ENCODE results near the gene GALNT2. TPM values are rescaled to one million over a fixed set of nuclear protein-coding genes. Genes with fewer than 3 reads are reported as not detected.

The GALNT2 gene
- total and polyA plus RNA-seq, 5 donors, result 27.4 to 45.5 (median 38.8) TPM

DNA sequence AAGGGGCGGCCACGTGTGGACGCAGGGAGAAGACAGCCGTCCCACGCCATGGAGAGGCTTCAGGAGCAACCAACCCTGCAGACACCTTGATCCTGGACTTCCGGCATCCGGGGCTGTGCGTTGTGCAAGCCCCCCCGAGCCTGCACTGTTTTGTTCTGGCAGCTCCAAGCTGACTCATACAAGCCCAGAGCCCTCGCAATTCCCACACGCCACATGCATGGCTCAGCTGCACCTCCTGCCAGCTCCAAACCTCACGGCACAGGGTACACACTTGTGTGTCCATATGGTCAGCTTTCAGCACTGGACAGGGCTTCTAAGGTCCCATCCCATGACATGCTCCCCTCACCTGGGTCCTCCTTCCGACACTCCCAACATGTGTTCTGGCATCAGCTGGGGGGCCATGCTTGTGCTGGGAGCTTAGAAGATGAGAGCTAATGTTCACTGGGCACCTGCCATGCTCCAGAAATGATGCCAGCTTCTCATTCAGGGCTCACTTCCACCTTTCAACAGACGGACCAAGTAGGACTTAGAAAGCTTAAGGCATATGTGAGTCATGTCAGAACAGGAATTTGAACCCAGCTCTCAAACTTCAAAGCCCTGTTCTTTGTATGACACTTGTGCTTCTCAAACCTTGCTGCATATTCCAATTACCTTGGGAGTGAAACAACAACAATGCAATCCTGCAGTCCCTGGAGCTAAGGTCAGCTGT, 221.8 kb downstream of the GALNT2 start:
- intact Hi-C loops (cut with DNase I), result no loop called here
- Histone ChIP-seq H3K9me3 (ENCODE audit: control insufficient read depth, low read length) (no peaks in the 10 kb centered on the region), H3K4me1 (ENCODE audit: control insufficient read depth, insufficient read depth, low read length) (no peaks in the 10 kb centered on the region), H3K27me3 (ENCODE audit: control insufficient read depth, insufficient read depth) (no peaks in the 10 kb centered on the region), H3K27ac (ENCODE audit: low read length) (no peak overlapping the region), H3K4me3 (ENCODE audit: low read length) (no peak overlapping the region)
- WGBS, result 90% methylated on average over 14 of the region's 14 CpGs
- DNase-seq (no peak), ATAC-seq (peak in 1 of 2 donors; percentile 10)

DNA sequence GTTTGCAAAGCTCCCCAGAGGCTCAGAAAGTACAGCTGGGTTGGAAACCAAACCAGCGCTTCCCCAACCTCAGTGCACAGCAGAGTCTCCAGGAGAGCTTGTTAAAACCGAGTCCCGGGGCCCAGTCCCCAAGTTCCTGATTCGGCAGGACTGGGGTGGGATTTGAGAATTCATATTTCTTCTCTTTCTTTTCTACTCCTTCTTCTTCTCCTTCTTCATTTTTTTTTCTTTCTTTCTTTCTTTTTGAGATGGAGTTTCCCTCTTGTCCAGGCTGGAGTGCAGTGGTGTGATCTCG, 222.3 kb downstream of the GALNT2 start:
- WGBS, result 89% methylated on average over 5 of the region's 5 CpGs
- Histone ChIP-seq H3K9me3 (ENCODE audit: control insufficient read depth, low read length) (no peaks in the 10 kb centered on the region), H3K27me3 (ENCODE audit: control insufficient read depth, insufficient read depth) (no peaks in the 10 kb centered on the region), H3K4me1 (ENCODE audit: control insufficient read depth, insufficient read depth, low read length) (no peaks in the 10 kb centered on the region), H3K27ac (ENCODE audit: low read length) (no peak overlapping the region), H3K4me3 (ENCODE audit: low read length) (no peak overlapping the region)
- no peak for ATAC-seq
- no peak for DNase-seq
- intact Hi-C loops (cut with DNase I), result no loop called here

DNA sequence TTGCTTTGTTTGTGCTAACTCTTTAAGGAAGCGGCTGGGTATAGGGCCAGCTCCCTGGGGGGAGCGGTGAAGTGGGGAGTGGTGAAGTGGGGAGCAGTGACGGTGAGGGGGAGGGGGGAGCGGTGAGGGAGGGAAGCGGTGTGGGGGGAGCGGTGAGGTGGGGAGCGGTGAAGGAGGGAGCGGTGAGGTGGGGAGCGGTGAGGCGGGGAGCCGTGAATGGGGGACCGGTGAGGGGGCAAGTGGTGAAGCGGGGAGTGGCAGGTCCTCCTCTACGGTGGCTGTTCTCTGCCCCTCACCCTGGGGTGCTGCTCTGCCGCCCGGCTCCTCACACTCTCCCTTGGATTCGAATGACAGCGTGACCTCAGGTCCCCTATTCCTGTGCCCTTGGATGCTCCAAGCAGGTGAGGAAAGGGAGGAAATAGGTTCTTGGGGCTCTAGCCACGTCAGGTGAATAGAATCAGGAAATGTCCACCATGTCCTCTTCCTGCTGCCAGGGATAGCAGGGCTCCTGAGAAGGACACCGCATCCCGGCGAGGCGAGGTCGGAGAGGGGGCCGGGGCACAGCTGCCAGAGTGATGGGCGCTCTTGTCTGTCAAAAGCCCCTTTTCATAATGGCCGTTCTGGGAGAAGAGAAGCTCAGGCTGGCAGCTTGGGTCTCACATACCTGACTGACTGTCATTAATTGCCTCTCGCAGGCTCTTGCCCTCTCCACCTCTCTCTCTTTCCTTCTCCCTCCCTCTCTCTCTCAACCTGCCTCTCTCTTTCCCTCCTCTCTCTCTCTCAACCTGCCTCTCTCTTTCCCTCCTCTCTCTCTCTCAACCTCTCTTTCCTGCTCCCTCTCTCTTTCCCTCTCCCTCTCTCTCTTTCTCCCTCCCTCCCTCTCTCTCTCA, 224.9 kb downstream of the GALNT2 start:
- Histone ChIP-seq H3K4me3 (ENCODE audit: low read length) (no peak overlapping the region), H3K27me3 (ENCODE audit: control insufficient read depth, insufficient read depth) (no peaks in the 10 kb centered on the region), H3K4me1 (ENCODE audit: control insufficient read depth, insufficient read depth, low read length) (no peaks in the 10 kb centered on the region), H3K27ac (ENCODE audit: low read length) (no peak overlapping the region), H3K9me3 (ENCODE audit: control insufficient read depth, low read length) (no peaks in the 10 kb centered on the region)
- DNase-seq, result no peak
- ATAC-seq, result peak in 1 of 2 donors; percentile 9
- 74% methylated on average over 28 of the region's 28 CpGs for WGBS
- intact Hi-C loops (cut with DNase I), result no loop called here

DNA sequence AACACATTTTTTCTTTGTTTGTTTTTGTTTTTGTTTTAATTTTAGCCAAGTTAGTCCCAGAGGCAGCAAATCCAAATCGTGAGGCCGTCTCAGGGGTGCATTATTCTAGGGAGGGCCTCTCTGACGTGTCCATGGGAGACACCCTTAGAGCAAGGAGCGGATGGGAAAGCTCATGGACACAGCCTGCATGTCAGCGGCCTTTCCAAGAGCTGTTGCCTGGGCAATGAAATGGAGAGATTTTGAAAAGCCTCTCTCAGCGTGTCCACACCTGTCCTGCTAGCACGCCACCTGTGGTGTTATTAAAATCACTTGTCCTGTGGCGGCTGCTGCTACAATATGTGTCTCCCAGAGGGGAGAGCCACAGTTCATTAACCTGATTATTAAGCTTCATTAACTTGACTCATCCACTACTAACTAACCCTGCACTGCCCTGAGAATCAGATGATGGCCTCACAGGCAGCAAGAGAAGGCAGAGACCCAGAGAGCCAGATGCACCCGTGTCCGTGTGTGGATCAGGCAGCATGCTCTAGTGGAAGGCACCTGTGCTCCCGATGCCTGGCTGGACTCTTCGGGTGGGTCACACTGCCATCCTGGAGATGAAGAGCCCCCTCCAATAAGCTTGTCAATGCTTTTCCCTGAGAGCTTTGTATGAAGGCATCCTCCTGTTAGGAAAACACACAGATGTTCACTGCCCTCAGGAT, 225.8 kb downstream of the GALNT2 start:
- DNase-seq (no peak), ATAC-seq (peak in 1 of 2 donors; percentile 21)
- 73% methylated on average over 12 of the region's 12 CpGs for WGBS
- Histone ChIP-seq H3K9me3 (ENCODE audit: control insufficient read depth, low read length) (no peaks in the 10 kb centered on the region), H3K27me3 (ENCODE audit: control insufficient read depth, insufficient read depth) (no peaks in the 10 kb centered on the region), H3K4me1 (ENCODE audit: control insufficient read depth, insufficient read depth, low read length) (no peaks in the 10 kb centered on the region), H3K27ac (ENCODE audit: low read length) (no peak overlapping the region), H3K4me3 (ENCODE audit: low read length) (no peak overlapping the region)
- intact Hi-C loops (cut with DNase I), result no loop called here

DNA sequence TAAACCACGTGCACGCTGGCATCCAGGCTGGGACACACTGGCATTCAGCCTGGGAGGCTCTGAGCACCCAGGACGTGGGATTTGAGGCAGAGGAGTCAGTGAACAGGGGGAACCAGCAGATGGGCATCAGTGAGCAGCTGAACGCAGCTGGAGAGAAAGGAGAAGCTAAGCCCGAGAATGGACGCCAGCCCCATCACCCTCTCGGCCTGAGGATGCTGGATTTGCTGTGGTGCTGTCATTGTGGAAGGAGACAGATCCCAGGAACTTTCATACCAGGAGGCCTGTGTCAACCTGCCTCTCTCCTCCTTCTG, 226.3 kb downstream of the GALNT2 start:
- Histone ChIP-seq H3K4me3 (ENCODE audit: low read length) (no peak overlapping the region), H3K9me3 (ENCODE audit: control insufficient read depth, low read length) (no peaks in the 10 kb centered on the region), H3K27me3 (ENCODE audit: control insufficient read depth, insufficient read depth) (no peaks in the 10 kb centered on the region), H3K27ac (ENCODE audit: low read length) (no peak overlapping the region), H3K4me1 (ENCODE audit: control insufficient read depth, insufficient read depth, low read length) (no peaks in the 10 kb centered on the region)
- intact Hi-C loops (cut with DNase I), result no loop called here
- WGBS, result 70% methylated on average over 7 of the region's 7 CpGs
- ATAC-seq, result no peak
- no peak for DNase-seq

DNA sequence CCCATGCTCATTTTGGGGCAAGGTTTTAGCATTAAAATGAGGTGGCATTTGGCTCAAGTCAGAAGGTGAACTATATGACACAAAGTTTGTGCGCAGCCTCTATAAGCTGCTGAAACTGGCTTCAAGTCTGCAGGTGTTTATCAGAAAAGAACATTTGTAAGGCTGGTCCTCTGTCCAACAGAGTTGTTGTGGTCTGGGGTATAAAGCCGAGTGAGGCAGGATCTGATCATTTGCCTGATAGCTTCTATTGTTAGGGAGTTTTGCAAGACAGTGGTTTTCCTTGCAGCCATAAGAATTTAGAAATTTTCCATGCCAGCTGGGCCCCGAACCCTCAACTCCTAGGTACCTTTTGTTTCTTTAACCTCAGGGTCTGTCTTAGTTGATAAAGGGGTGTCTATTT, 228.3 kb downstream of the GALNT2 start:
- H3K4me1 ChIP-seq (ENCODE audit: control insufficient read depth, insufficient read depth, low read length), result no peaks in the 10 kb centered on the region
- DNase-seq (no peak), ATAC-seq (no peak)
- H3K4me3 ChIP-seq (ENCODE audit: low read length), result no peak overlapping the region
- H3K9me3 ChIP-seq (ENCODE audit: control insufficient read depth, low read length), result no peaks in the 10 kb centered on the region
- H3K27me3 ChIP-seq (ENCODE audit: control insufficient read depth, insufficient read depth), result no peaks in the 10 kb centered on the region
- H3K27ac ChIP-seq (ENCODE audit: low read length), result no peak overlapping the region
- intact Hi-C loops (cut with DNase I), result no loop called here
- WGBS, result 81% methylated on average over 3 of the region's 3 CpGs

DNA sequence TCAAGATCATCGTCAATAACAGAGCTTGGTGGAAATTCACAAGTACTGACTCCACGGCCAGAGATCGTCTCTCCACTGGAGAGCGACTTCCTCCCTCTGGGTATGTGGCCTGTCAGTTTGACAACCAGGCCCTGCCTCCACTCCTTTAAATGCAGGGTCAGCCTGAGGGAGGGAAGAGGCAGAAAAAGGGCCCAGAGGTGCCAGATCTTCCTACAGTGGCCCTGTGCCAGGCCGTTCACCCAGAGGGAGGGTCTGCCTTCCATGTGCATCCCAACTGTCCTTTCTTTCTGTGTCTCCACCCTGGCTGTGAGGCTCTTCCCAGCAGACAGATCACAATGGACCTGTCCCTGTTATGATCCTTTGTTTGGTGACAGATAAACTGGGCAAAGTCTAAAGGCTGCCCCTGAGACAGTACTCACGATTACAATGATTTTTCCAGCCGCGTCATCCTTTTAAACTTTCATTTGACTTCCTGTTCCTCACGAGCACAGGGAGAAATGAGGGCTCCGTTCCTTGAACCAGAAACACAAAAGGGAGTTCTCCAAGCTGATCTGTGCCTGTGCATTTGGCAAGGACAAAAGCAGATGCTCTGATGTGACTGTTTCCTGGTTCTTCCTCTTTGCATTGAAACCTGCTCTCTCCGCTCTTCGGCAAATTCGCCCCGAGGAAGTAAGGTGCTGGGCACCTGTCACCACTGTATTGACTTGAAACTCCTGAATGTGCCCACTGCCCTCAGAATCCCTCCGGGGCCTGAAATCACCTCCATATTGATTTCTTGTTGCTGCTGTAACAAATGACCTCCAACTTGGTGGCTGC, 232.4 kb downstream of the GALNT2 start:
- DNase-seq (no peak), ATAC-seq (peak in 1 of 2 donors; percentile 25)
- Histone ChIP-seq H3K27me3 (ENCODE audit: control insufficient read depth, insufficient read depth) (no peaks in the 10 kb centered on the region), H3K27ac (ENCODE audit: low read length) (no peak overlapping the region), H3K9me3 (ENCODE audit: control insufficient read depth, low read length) (no peaks in the 10 kb centered on the region), H3K4me3 (ENCODE audit: low read length) (no peak overlapping the region), H3K4me1 (ENCODE audit: control insufficient read depth, insufficient read depth, low read length) (peaks cover 6% of the 10 kb centered on the region)
- WGBS, result 59% methylated on average over 15 of the region's 15 CpGs
- intact Hi-C loops (cut with DNase I), result loop anchor here in 2 of 4 donors (10.0 kb wide), 2 partner anchors 75 to 455 kb away; no protein-coding TSS in a partner anchor

DNA sequence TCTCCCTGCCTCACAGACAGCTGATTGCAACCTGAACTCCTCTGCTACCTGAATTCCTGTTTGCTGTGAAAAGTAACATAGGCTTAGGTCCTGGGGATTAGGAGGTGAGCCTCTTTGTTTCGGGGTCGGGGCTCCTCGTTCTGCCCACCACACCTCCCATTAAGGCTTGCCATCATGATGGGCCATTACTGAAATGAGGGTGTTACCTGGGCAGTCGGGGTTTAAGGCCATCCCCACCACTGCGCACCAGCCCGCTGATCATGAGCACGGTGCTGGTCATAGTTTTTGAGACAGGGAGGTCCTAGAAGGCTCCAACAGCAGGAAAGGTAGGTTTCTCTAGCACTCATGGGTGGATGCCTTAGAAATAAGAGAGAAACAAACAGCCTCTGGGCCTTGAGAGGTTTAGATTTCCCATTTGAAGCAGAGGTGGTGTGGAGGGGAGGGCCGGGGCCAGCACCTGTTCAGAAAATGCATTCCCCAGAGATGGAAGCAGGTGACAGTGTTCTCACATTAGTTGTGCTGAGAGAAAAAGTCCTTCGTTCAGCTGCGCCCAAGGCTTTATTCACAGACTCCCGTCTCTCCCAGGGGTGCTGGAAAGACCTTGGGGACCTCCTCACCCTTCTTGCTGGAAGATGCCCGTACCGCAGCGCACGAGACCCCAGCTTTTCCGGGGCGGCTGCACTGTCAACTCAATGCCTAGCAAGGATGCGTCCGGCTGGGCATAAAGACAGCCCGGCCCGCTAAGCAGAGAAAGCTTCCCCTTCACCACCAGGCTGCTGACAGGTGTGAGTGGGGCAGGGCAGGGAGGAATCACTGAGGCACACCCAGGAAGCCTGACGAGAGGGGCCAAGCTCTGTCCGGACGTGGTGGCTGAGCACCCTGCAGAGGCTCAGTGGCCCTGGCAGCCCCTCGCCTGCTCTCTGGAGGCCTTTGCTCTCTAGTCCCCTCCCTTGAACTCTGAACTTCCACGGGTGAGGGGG, 233.6 kb downstream of the GALNT2 start:
- Histone ChIP-seq H3K9me3 (ENCODE audit: control insufficient read depth, low read length) (no peaks in the 10 kb centered on the region), H3K27ac (ENCODE audit: low read length) (no peak overlapping the region), H3K27me3 (ENCODE audit: control insufficient read depth, insufficient read depth) (no peaks in the 10 kb centered on the region), H3K4me3 (ENCODE audit: low read length) (no peak overlapping the region), H3K4me1 (ENCODE audit: control insufficient read depth, insufficient read depth, low read length) (peaks cover 6% of the 10 kb centered on the region)
- 78% methylated on average over 26 of the region's 26 CpGs for whole genome bisulfite sequencing
- DNase-seq (no peak), ATAC-seq (no peak)
- intact Hi-C loops (cut with DNase I), result loop anchor here in 2 of 4 donors (10.0 kb wide), 2 partner anchors 76 to 456 kb away; no protein-coding TSS in a partner anchor

DNA sequence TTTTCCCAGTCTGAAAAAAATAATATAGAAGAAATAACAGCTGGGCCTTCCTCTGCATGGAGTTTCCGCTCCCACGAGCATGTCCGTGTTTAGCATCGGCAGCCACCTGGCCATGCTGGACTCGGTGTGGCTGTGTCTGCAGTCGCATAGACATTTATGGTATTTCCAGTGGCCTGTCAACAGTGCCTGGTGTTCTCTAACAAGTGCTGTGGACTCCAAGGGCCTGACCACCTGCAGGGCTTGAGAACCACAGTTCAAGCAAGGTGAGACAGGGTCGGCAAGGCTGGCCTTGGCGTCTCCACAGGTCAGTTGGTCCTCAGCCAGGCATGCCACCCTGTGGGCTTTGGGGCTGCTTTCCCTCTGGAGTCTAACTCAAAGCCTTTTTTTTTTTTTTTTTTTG, 234.3 kb downstream of the GALNT2 start:
- Histone ChIP-seq H3K9me3 (ENCODE audit: control insufficient read depth, low read length) (no peaks in the 10 kb centered on the region), H3K4me3 (ENCODE audit: low read length) (no peak overlapping the region), H3K27me3 (ENCODE audit: control insufficient read depth, insufficient read depth) (no peaks in the 10 kb centered on the region), H3K4me1 (ENCODE audit: control insufficient read depth, insufficient read depth, low read length) (peaks cover 6% of the 10 kb centered on the region), H3K27ac (ENCODE audit: low read length) (no peak overlapping the region)
- 72% methylated on average over 8 of the region's 8 CpGs for WGBS
- DNase-seq (no peak), ATAC-seq (no peak)
- intact Hi-C loops (cut with DNase I), result loop anchor here in 2 of 4 donors (10.0 kb wide), 2 partner anchors 77 to 457 kb away; no protein-coding TSS in a partner anchor

DNA sequence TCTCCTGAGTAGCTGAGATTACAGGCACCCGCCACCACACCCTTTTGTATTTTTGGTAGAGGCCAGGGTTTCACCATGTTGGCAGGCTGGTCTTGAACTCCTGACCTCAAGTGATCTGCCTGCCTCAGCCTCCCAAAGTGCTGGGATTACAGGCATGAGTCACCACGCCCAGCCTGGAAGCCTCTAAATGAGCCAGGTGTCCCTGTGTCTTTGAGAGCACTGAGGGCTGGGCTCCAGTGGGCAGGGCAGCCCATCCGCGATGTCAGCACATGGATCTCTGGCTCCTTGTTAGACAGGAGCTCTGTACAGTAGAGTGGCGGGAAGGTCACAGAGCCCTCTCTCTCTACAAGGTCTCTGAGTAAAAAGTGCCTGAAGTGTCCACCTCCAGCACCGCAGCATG, 234.8 kb downstream of the GALNT2 start:
- WGBS, result 96% methylated on average over 6 of the region's 6 CpGs
- intact Hi-C loops (cut with DNase I), result loop anchor here in 2 of 4 donors (10.0 kb wide), 2 partner anchors 77 to 457 kb away; no protein-coding TSS in a partner anchor
- no peak overlapping the region for H3K27ac ChIP-seq (ENCODE audit: low read length)
- ATAC-seq (no peak), DNase-seq (no peak)
- peaks cover 6% of the 10 kb centered on the region for H3K4me1 ChIP-seq (ENCODE audit: control insufficient read depth, insufficient read depth, low read length)
- H3K4me3 ChIP-seq (ENCODE audit: low read length), result no peak overlapping the region
- H3K27me3 ChIP-seq (ENCODE audit: control insufficient read depth, insufficient read depth), result no peaks in the 10 kb centered on the region
- H3K9me3 ChIP-seq (ENCODE audit: control insufficient read depth, low read length), result no peaks in the 10 kb centered on the region

Data from right cardiac atrium (tissue), 5 donors.